GM23338 (cell line): ENCODE data around the gene GRXCR2. TPM values are rescaled to one million over a fixed set of nuclear protein-coding genes. Genes with fewer than 3 reads are reported as not detected.
A peak's percentile ranks its signal among the peaks of the same experiment; 100 is the strongest.

Experiments
- ATAC-seq: fragments of 200-7000 bp; cut with Tn5 transposase; 3 replicates; pipeline ENCODE4 v1.9.1; 2020
- DNase-seq: peaks from one replicate; pipeline ENCODE4 v3.0.0-alpha.2; 2015; ENCODE audit warnings: low spot score
- H2AFZ ChIP-seq: fragments of 200-600 bp; sonication (generic); 2 replicates; pipeline ENCODE4 v1.8.0; 2016; ENCODE audit warnings: antibody characterized with exemption, mild to moderate bottlenecking, moderate library complexity
- H3F3A ChIP-seq: fragments of 200-600 bp; sonication (generic); replicated peaks from 2 replicates; pipeline ENCODE4 v1.8.0; 2017; ENCODE audit warnings: antibody characterized with exemption, mixed run types, low read depth
- H3K27ac ChIP-seq: fragments of 200-600 bp; sonication (generic); 2 replicates; pipeline ENCODE4 v1.6.1; 2016; ENCODE audit warnings: low read depth
- H3K27me3 ChIP-seq: fragments of 200-600 bp; sonication (generic); 2 replicates; pipeline ENCODE4 v1.8.0; 2016; ENCODE audit warnings: mild to moderate bottlenecking, mixed run types, moderate library complexity; ENCODE audit not compliant: insufficient read depth
- H3K36me3 ChIP-seq: fragments of 200-600 bp; sonication (generic); 2 replicates; pipeline ENCODE4 v1.8.0; 2016; ENCODE audit warnings: mild to moderate bottlenecking; ENCODE audit not compliant: insufficient read depth
- H3K4me1 ChIP-seq: fragments of 200-600 bp; sonication (generic); 2 replicates; pipeline ENCODE4 v1.8.0; 2016; ENCODE audit warnings: mild to moderate bottlenecking, moderate library complexity; ENCODE audit not compliant: insufficient read depth
- H3K4me2 ChIP-seq: fragments of 200-600 bp; sonication (generic); 2 replicates; pipeline ENCODE4 v1.7.1; 2017; ENCODE audit warnings: mixed run types
- H3K4me3 ChIP-seq: fragments of 200-600 bp; sonication (generic); 2 replicates; pipeline ENCODE4 v1.6.1; 2016; ENCODE audit warnings: mixed run types
- H3K79me2 ChIP-seq: fragments of 200-600 bp; sonication (generic); replicated peaks from 2 replicates; pipeline ENCODE4 v1.8.0; 2017; ENCODE audit warnings: mild to moderate bottlenecking; ENCODE audit not compliant: insufficient read depth
- H3K9me2 ChIP-seq: fragments of 200-600 bp; sonication (generic); 2 replicates; pipeline ENCODE4 v1.8.0; 2017; ENCODE audit not compliant: insufficient read depth
- H4K20me1 ChIP-seq: fragments of 200-600 bp; sonication (generic); replicated peaks from 2 replicates; pipeline ENCODE4 v1.8.0; 2017; ENCODE audit warnings: mild to moderate bottlenecking; ENCODE audit not compliant: insufficient read depth
- H3K27ac Mint-ChIP-seq: 2 replicates; pipeline ENCODE4 v1.8.0; 2020; ENCODE audit warnings: inconsistent platforms, mild to moderate bottlenecking, moderate library complexity, mixed read lengths
- H3K27me3 Mint-ChIP-seq: 3 replicates; pipeline ENCODE4 v1.8.0; 2022; ENCODE audit warnings: low read depth, mild to moderate bottlenecking, moderate library complexity, mixed read lengths, inconsistent platforms; ENCODE audit not compliant: insufficient read depth, poor library complexity
- H3K36me3 Mint-ChIP-seq: 3 replicates; pipeline ENCODE4 v1.8.0; 2021; ENCODE audit warnings: low read depth, mild to moderate bottlenecking, inconsistent platforms, moderate library complexity, mixed read lengths
- H3K4me1 Mint-ChIP-seq: 3 replicates; pipeline ENCODE4 v1.8.0; 2020; ENCODE audit warnings: mild to moderate bottlenecking, inconsistent platforms, mixed read lengths
- H3K4me3 Mint-ChIP-seq: 3 replicates; pipeline ENCODE4 v1.8.0; 2021; ENCODE audit warnings: moderate library complexity, mild to moderate bottlenecking, inconsistent platforms, mixed read lengths
- H3K9me3 Mint-ChIP-seq: 3 replicates; pipeline ENCODE4 v1.8.0; 2020; ENCODE audit warnings: moderate library complexity, mild to moderate bottlenecking, inconsistent platforms, mixed read lengths
- CTCF ChIP-seq, 2 experiments: fragments of 200-600 bp in 1 of 2; sonication (generic) in 1 of 2; conservative IDR thresholded peaks; 2 replicates each; pipeline versions ENCODE4 v1.5.1 to v1.6.1; 2016 to 2017; ENCODE audit warnings: antibody characterized with exemption in 2 of 2, low read depth in 2 of 2, mild to moderate bottlenecking in 2 of 2, moderate library complexity in 1 of 2
- ETS1 ChIP-seq: IDR thresholded peaks from 2 replicates; pipeline ENCODE4 v1.6.1; 2016; ENCODE audit warnings: antibody characterized with exemption
- STAT1 ChIP-seq: IDR thresholded peaks from one replicate; pipeline ENCODE4 v1.6.1; 2016; ENCODE audit warnings: antibody characterized with exemption; ENCODE audit not compliant: unreplicated experiment
- ZNF114 ChIP-seq: fragments of 250-450 bp; sonication (Bioruptor Pico); IDR thresholded peaks from 2 replicates; pipeline ENCODE4 v1.5.0; 2020; ENCODE audit warnings: mild to moderate bottlenecking, moderate library complexity
- ZNF462 ChIP-seq: fragments of 250-450 bp; sonication (Bioruptor Pico); IDR thresholded peaks from 2 replicates; pipeline ENCODE4 v1.5.0; 2020; ENCODE audit warnings: mild to moderate bottlenecking, moderate library complexity
- polyA plus RNA-seq: library from polyadenylated mRNA; unstranded; fragments of >200 nt; fragmentation: Nextera tagmentation; extraction: Ambion mirVana; gene quantifications from 2 replicates; pipeline ENCODE4 v1.2.1, GENCODE V29; 2016
- total RNA-seq: library from RNA; depleted of rRNA; stranded (reverse); fragments of >200 nt; shearing (Covaris generic); gene quantifications from 2 replicates; pipeline ENCODE4 v1.2.3, GENCODE V29; 2014

Gene GRXCR2
- total and polyA plus RNA-seq, 2 experiments from 2014 or later = not detected

DNA sequence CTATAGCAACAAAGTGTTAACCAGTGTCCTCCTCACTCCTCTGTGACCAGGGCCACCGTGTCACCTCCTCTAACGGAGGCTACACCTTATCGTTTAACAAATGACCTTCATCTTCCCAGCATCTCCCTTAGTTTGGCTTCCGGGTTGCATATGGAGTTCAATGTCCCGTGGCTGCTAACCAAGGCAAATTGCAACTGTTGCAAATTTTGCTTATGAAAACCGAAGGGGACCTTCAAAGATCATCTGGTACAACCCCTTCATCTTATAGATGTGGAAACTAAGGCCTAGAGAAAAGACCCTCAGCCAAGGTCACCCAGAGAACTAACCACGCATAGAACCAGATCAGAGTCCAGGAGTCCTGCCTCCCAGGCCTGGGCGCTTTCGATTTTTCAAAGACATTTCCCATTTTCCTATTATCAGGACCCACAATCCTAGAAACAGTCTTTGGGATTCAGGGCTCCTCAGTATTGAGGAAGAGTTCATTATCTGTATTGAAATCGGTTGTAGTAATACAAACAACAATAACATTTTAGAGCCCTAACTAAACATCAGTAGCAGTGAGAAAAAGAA, 39.1 kb downstream of the GRXCR2 start:
- Histone ChIP-seq H3K27ac (no peak overlapping the region), H3K4me2 (no peak overlapping the region), H3K36me3 (no peaks in the 10 kb centered on the region), H3F3A (no peaks in the 10 kb centered on the region), H3K4me3 (no peak overlapping the region), H3K27me3 (peaks cover 22% of the 10 kb centered on the region), H3K79me2 (no peaks in the 10 kb centered on the region), H2AFZ (no peak overlapping the region), H4K20me1 (no peaks in the 10 kb centered on the region), H3K4me1 (no peaks in the 10 kb centered on the region; the same call in 1 of the 2 replicates), H3K9me2 (no peaks in the 10 kb centered on the region)
- ATAC-seq (no peak), DNase-seq (no peak)
- Mint-ChIP-seq H3K9me3 (no peaks in the 10 kb centered on the region), H3K4me1 (peaks cover 5% of the 10 kb centered on the region; the same call in 1 of the 3 replicates), H3K27ac (no peak overlapping the region), H3K36me3 (no peaks in the 10 kb centered on the region), H3K27me3 (peaks cover 8% of the 10 kb centered on the region), H3K4me3 (peak overlapping the region; percentile 47; the same call in 1 of the 3 replicates)
- TF ChIP-seq ZNF114 (CRISPR knock-in tag) (no peak), ETS1 (no peak), CTCF (conservative IDR thresholded peaks at IDR 0.05; ENCODE audit: low read depth in 2 of 2) (no peak), STAT1 (no peak)

DNA sequence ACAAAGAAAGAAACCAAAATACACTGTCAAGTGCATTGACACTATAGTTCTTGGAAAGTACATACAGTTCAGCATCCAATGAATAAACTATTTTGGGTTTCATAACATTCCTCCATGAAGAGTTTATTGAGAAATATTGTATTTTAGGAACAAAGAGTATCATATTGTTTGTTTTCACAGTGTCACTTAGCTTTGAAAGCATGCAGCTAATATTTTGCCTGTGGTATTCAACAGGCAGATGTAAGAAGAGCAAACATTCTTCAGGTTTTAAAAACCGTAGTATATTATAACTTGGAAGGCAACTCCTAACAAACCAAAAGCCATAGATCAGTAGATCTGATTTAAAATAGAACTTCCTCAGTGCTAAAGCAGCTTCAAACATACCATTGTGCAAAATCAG, 42.2 kb downstream of the GRXCR2 start:
- Histone ChIP-seq H3F3A (no peaks in the 10 kb centered on the region), H3K36me3 (no peaks in the 10 kb centered on the region), H3K79me2 (no peaks in the 10 kb centered on the region), H3K4me1 (no peaks in the 10 kb centered on the region; the same call in 1 of the 2 replicates), H3K4me3 (no peak overlapping the region), H3K27ac (no peak overlapping the region), H3K9me2 (no peaks in the 10 kb centered on the region), H2AFZ (no peak overlapping the region), H4K20me1 (no peaks in the 10 kb centered on the region), H3K27me3 (peaks cover 14% of the 10 kb centered on the region), H3K4me2 (no peak overlapping the region)
- no peak for DNase-seq
- H3K9me3 Mint-ChIP-seq = no peaks in the 10 kb centered on the region
- no peak overlapping the region for H3K4me3 Mint-ChIP-seq
- no peak overlapping the region for H3K27ac Mint-ChIP-seq
- no peaks in the 10 kb centered on the region for H3K36me3 Mint-ChIP-seq
- H3K27me3 Mint-ChIP-seq = peaks cover 8% of the 10 kb centered on the region
- H3K4me1 Mint-ChIP-seq = peaks cover 3% of the 10 kb centered on the region; the same call in 1 of the 3 replicates
- no peak for ATAC-seq
- TF ChIP-seq ZNF462 = no peak
- no peak for TF ChIP-seq CTCF (conservative IDR thresholded peaks at IDR 0.05; ENCODE audit: low read depth in 2 of 2)
